ENCODE measurements around the gene PNMA8A.

GRCh38 chr19:46472592-46472991 lies 1.2 kb upstream of the PNMA8A start:
- TF ChIP-seq, protein P1, sequence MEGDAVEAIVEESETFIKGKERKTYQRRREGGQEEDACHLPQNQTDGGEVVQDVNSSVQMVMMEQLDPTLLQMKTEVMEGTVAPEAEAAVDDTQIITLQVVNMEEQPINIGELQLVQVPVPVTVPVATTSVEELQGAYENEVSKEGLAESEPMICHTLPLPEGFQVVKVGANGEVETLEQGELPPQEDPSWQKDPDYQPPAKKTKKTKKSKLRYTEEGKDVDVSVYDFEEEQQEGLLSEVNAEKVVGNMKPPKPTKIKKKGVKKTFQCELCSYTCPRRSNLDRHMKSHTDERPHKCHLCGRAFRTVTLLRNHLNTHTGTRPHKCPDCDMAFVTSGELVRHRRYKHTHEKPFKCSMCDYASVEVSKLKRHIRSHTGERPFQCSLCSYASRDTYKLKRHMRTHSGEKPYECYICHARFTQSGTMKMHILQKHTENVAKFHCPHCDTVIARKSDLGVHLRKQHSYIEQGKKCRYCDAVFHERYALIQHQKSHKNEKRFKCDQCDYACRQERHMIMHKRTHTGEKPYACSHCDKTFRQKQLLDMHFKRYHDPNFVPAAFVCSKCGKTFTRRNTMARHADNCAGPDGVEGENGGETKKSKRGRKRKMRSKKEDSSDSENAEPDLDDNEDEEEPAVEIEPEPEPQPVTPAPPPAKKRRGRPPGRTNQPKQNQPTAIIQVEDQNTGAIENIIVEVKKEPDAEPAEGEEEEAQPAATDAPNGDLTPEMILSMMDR (conservative IDR thresholded peaks at IDR 0.05; ENCODE audit: low read length), result no peak
- TF ChIP-seq EZH2phosphoT487 (IDR thresholded peaks at IDR 0.05; ENCODE audit: borderline replicate concordance, low read depth, low read length), result no peak
